Measurements from ENCODE around the gene OMP. TPM values are rescaled to one million over a fixed set of nuclear protein-coding genes. Genes with fewer than 3 reads are reported as not detected.

Gene OMP
- total RNA-seq, 1 experiment from 2014 or later = not detected

DNA sequence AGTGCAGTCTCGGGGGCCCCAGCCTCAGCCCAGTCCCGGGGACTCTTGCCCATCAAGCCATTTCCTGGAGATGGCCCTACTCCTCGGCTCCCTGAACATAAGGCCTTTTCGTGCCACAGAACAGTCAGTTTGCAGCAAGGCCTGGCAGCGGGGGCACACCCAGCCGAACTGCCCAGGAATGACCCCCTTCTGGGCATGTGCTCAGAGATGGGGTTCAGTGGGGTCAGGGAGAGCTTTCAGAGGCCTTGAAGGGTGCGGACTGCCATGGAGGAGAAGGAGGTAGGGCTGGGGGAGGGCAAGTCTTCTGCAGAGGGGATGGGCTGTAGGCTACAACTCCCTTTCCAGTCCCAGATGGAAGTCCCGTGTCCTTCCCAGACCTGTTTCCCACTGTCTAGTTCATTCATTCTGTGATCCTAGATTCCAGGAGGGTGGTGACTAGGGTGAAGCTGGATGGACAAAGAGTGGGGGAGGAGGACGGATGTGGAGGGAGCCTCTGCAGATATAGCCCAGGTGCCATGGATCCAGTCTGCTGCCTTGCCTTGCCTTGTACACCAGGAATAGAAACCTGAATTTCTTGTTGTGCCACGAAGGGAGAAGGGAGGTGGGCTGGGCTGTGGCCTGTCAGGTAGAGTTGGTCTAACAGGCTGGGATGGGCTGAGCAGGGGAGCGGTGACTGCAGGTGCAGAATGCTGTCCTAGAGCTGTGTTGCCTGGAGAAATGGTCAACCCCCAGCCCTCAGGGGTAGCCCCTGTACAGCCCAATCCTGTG, 14.2 kb upstream of the OMP start (continued):
- TF ChIP-seq, protein P1, sequence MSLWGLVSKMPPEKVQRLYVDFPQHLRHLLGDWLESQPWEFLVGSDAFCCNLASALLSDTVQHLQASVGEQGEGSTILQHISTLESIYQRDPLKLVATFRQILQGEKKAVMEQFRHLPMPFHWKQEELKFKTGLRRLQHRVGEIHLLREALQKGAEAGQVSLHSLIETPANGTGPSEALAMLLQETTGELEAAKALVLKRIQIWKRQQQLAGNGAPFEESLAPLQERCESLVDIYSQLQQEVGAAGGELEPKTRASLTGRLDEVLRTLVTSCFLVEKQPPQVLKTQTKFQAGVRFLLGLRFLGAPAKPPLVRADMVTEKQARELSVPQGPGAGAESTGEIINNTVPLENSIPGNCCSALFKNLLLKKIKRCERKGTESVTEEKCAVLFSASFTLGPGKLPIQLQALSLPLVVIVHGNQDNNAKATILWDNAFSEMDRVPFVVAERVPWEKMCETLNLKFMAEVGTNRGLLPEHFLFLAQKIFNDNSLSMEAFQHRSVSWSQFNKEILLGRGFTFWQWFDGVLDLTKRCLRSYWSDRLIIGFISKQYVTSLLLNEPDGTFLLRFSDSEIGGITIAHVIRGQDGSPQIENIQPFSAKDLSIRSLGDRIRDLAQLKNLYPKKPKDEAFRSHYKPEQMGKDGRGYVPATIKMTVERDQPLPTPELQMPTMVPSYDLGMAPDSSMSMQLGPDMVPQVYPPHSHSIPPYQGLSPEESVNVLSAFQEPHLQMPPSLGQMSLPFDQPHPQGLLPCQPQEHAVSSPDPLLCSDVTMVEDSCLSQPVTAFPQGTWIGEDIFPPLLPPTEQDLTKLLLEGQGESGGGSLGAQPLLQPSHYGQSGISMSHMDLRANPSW (CRISPR knock-in tag; conservative IDR thresholded peaks at IDR 0.05; ENCODE audit: low read depth) = no peak
- no peak for TF ChIP-seq USF1 (CRISPR knock-in tag; IDR thresholded peaks at IDR 0.05)
- no peak for TF ChIP-seq GABPB1 (CRISPR knock-in tag; IDR thresholded peaks at IDR 0.05)
- TF ChIP-seq ATF1 (CRISPR knock-in tag; IDR thresholded peaks at IDR 0.05) = no peak
- no peak for TF ChIP-seq ZNF317 (CRISPR knock-in tag; IDR thresholded peaks at IDR 0.05; ENCODE audit: borderline replicate concordance, low read depth)
- no peak for TF ChIP-seq OVOL2 (CRISPR knock-in tag; IDR thresholded peaks at IDR 0.05; ENCODE audit: borderline replicate concordance)
- no peak for TF ChIP-seq NR1H2 (CRISPR knock-in tag; IDR thresholded peaks at IDR 0.05)
- no peak for TF ChIP-seq GTF2I (CRISPR knock-in tag; conservative IDR thresholded peaks at IDR 0.05)
- TF ChIP-seq PREB (CRISPR knock-in tag; IDR thresholded peaks at IDR 0.05; ENCODE audit: borderline replicate concordance) = no peak
- no peak for TF ChIP-seq ZNF416 (CRISPR knock-in tag; IDR thresholded peaks at IDR 0.05)

GRCh38 chr11:77089004-77089545, 13.6 kb upstream of the OMP start:
- H3K4me3 Mint-ChIP-seq = no peak overlapping the region
- ATAC-seq (no peak), DNase-seq (ENCODE audit: low spot score) (no peak)
- H3K9me3 Mint-ChIP-seq = no peaks in the 10 kb centered on the region
- H3K36me3 Mint-ChIP-seq = no peaks in the 10 kb centered on the region
- H3K27me3 Mint-ChIP-seq (ENCODE audit: low read depth) = no peaks in the 10 kb centered on the region
- POLR2A ChIA-PET = no interaction called here
- no peak overlapping the region for H3K27ac Mint-ChIP-seq
- CTCF ChIA-PET = interaction anchor here (3.7 kb wide), 1 partner anchor 25 kb away, joined by 126 read pairs; the partner anchor contains the start of gene CAPN5
- H3K4me1 Mint-ChIP-seq = peaks cover 7% of the 10 kb centered on the region
- TF ChIP-seq ELF4 (CRISPR knock-in tag; IDR thresholded peaks at IDR 0.05; ENCODE audit: low read depth) (no peak), ZNF317 (CRISPR knock-in tag; IDR thresholded peaks at IDR 0.05; ENCODE audit: borderline replicate concordance, low read depth) (no peak), NFATC4 (CRISPR knock-in tag; IDR thresholded peaks at IDR 0.05) (no peak), NR1H2 (CRISPR knock-in tag; IDR thresholded peaks at IDR 0.05) (no peak), NFYB (CRISPR knock-in tag; conservative IDR thresholded peaks at IDR 0.05; ENCODE audit: low read depth) (no peak), MXD4 (CRISPR knock-in tag; IDR thresholded peaks at IDR 0.05; ENCODE audit: borderline replicate concordance) (no peak), ZNF138 (CRISPR knock-in tag; conservative IDR thresholded peaks at IDR 0.05) (no peak), IRF1 (CRISPR knock-in tag; IDR thresholded peaks at IDR 0.05) (no peak)
- TF ChIP-seq, protein P2, sequence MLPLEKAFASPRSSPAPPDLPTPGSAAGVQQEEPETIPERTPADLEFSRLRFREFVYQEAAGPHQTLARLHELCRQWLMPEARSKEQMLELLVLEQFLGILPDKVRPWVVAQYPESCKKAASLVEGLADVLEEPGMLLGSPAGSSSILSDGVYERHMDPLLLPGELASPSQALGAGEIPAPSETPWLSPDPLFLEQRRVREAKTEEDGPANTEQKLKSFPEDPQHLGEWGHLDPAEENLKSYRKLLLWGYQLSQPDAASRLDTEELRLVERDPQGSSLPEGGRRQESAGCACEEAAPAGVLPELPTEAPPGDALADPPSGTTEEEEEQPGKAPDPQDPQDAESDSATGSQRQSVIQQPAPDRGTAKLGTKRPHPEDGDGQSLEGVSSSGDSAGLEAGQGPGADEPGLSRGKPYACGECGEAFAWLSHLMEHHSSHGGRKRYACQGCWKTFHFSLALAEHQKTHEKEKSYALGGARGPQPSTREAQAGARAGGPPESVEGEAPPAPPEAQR (CRISPR knock-in tag; IDR thresholded peaks at IDR 0.05) = no peak
